H9 (cell line): ENCODE results near the gene ISY1. TPM values are rescaled to one million over a fixed set of nuclear protein-coding genes. Genes with fewer than 3 reads are reported as not detected.

ENCODE experiments used
- DNase-seq: peaks from one replicate; pipeline ENCODE4 v3.0.0-alpha.2; 2017
- H2AFZ ChIP-seq: one replicate; pipeline ENCODE4 v1.6.1; 2013; ENCODE audit warnings: mild to moderate bottlenecking, low read length, control low read depth, moderate library complexity
- H2AK5ac ChIP-seq: 2 replicates; pipeline ENCODE4 v1.6.1; 2013; ENCODE audit warnings: low read length, control low read depth, mixed read lengths; ENCODE audit not compliant: insufficient read length
- H2BK120ac ChIP-seq: one replicate; pipeline ENCODE4 v1.6.1; 2013; ENCODE audit warnings: low read depth, mild to moderate bottlenecking, low read length, control low read depth, inconsistent platforms; ENCODE audit not compliant: poor library complexity, severe bottlenecking
- H2BK12ac ChIP-seq: 2 replicates; pipeline ENCODE4 v1.6.1; 2013; ENCODE audit warnings: low read length, control low read depth, mixed read lengths, low read depth; ENCODE audit not compliant: insufficient read length
- H2BK15ac ChIP-seq: 2 replicates; pipeline ENCODE4 v1.6.1; 2013; ENCODE audit warnings: low read depth, low read length, control low read depth
- H2BK20ac ChIP-seq: one replicate; pipeline ENCODE4 v1.6.1; 2013; ENCODE audit warnings: low read depth, mild to moderate bottlenecking, low read length, control low read depth, inconsistent platforms; ENCODE audit not compliant: poor library complexity, severe bottlenecking
- H2BK5ac ChIP-seq: 2 replicates; pipeline ENCODE4 v1.6.1; 2013; ENCODE audit warnings: low read length, control low read depth, mixed read lengths; ENCODE audit not compliant: insufficient read length
- H3K14ac ChIP-seq: 2 replicates; pipeline ENCODE4 v1.6.1; 2013; ENCODE audit warnings: low read length, control low read depth; ENCODE audit not compliant: insufficient read depth
- H3K18ac ChIP-seq: 2 replicates; pipeline ENCODE4 v1.6.1; 2013; ENCODE audit warnings: low read depth, mild to moderate bottlenecking, mixed read lengths, low read length, control low read depth; ENCODE audit not compliant: insufficient read length
- H3K23ac ChIP-seq: 2 replicates; pipeline ENCODE4 v1.6.1; 2013; ENCODE audit warnings: low read length, control low read depth, mixed read lengths, low read depth; ENCODE audit not compliant: insufficient read length
- H3K23me2 ChIP-seq: 2 replicates; pipeline ENCODE4 v1.6.1; 2013; ENCODE audit warnings: low read depth, mild to moderate bottlenecking, mixed read lengths, low read length, control low read depth; ENCODE audit not compliant: insufficient read length, poor library complexity, severe bottlenecking
- H3K27ac ChIP-seq: 2 replicates; pipeline ENCODE4 v1.5.1; 2013; ENCODE audit warnings: low read length, control low read depth, mixed read lengths, low read depth; ENCODE audit not compliant: insufficient read length
- H3K27me3 ChIP-seq: 2 replicates; pipeline ENCODE4 v1.6.1; 2013; ENCODE audit warnings: low read length, control low read depth, inconsistent platforms; ENCODE audit not compliant: insufficient read depth
- H3K4ac ChIP-seq: 2 replicates; pipeline ENCODE4 v1.6.1; 2013; ENCODE audit warnings: low read depth, mild to moderate bottlenecking, control low read depth, inconsistent platforms, low read length, moderate library complexity
- H3K4me1 ChIP-seq: 2 replicates; pipeline ENCODE4 v1.6.1; 2013; ENCODE audit warnings: low read length, control low read depth, inconsistent platforms; ENCODE audit not compliant: insufficient read depth
- H3K4me2 ChIP-seq: 2 replicates; pipeline ENCODE4 v1.6.1; 2013; ENCODE audit warnings: low read length, control low read depth, mixed read lengths; ENCODE audit not compliant: insufficient read length, insufficient read depth
- H3K56ac ChIP-seq: 2 replicates; pipeline ENCODE4 v1.6.1; 2013; ENCODE audit warnings: low read depth, mild to moderate bottlenecking, mixed read lengths, low read length, control low read depth; ENCODE audit not compliant: insufficient read length
- H3K79me1 ChIP-seq: 2 replicates; pipeline ENCODE4 v1.6.1; 2013; ENCODE audit warnings: low read depth, mild to moderate bottlenecking, moderate library complexity, low read length, control low read depth, inconsistent platforms; ENCODE audit not compliant: insufficient read depth, poor library complexity, severe bottlenecking
- H3K79me2 ChIP-seq: 2 replicates; pipeline ENCODE4 v1.6.1; 2013; ENCODE audit warnings: low read length, control low read depth, inconsistent platforms; ENCODE audit not compliant: insufficient read depth
- H3K9ac ChIP-seq: 2 replicates; pipeline ENCODE4 v1.6.1; 2013; ENCODE audit warnings: low read length, control low read depth, mixed read lengths; ENCODE audit not compliant: insufficient read length; ENCODE audit errors: extremely low read depth
- H3K9me3 ChIP-seq: one replicate; pipeline ENCODE4 v1.6.1; 2013; ENCODE audit warnings: low read depth, low read length, inconsistent platforms; ENCODE audit not compliant: control insufficient read depth
- H3T11ph ChIP-seq: one replicate; pipeline ENCODE4 v1.6.1; 2013; ENCODE audit warnings: mild to moderate bottlenecking, low read length, control low read depth, inconsistent platforms
- H4K20me1 ChIP-seq: one replicate; pipeline ENCODE4 v1.6.1; 2013; ENCODE audit not compliant: control insufficient read depth, insufficient read length, insufficient read depth
- H4K5ac ChIP-seq: 2 replicates; pipeline ENCODE4 v1.6.1; 2013; ENCODE audit warnings: low read depth, mild to moderate bottlenecking, mixed read lengths, low read length, control low read depth; ENCODE audit not compliant: insufficient read length
- H4K8ac ChIP-seq: replicated peaks from 2 replicates; pipeline ENCODE4 v1.6.1; 2013; ENCODE audit warnings: low read length, control low read depth, mixed read lengths, low read depth; ENCODE audit not compliant: insufficient read length
- H4K91ac ChIP-seq: 2 replicates; pipeline ENCODE4 v1.6.1; 2013; ENCODE audit warnings: low read depth, mild to moderate bottlenecking, moderate library complexity, mixed read lengths, low read length, control low read depth; ENCODE audit not compliant: insufficient read length
- H3K27ac Mint-ChIP-seq, 3 experiments: 2 replicates in 2 of 3; 3 replicates in 1 of 3; pipeline ENCODE4 v1.8.0; 2020 to 2021; ENCODE audit warnings: mixed read lengths in 3 of 3, mild to moderate bottlenecking in 1 of 3, moderate library complexity in 1 of 3
- H3K27me3 Mint-ChIP-seq: 2 replicates; pipeline ENCODE4 v1.8.0; 2021; ENCODE audit warnings: low read depth, mild to moderate bottlenecking, moderate library complexity, mixed read lengths
- H3K36me3 Mint-ChIP-seq, 3 experiments: 2 replicates in 2 of 3; 3 replicates in 1 of 3; pipeline ENCODE4 v1.8.0; 2020 to 2021; ENCODE audit warnings: low read depth in 3 of 3, mixed read lengths in 3 of 3; ENCODE audit not compliant: insufficient read depth in 1 of 3
- H3K4me1 Mint-ChIP-seq, 2 experiments: 2 replicates each; pipeline ENCODE4 v1.8.0; 2020; ENCODE audit warnings: mixed read lengths in 2 of 2
- H3K4me3 Mint-ChIP-seq, 2 experiments: 2 replicates in 1 of 2; 3 replicates in 1 of 2; pipeline ENCODE4 v1.8.0; 2020 to 2021; ENCODE audit warnings: mild to moderate bottlenecking in 2 of 2, mixed read lengths in 2 of 2, moderate library complexity in 1 of 2
- H3K9me3 Mint-ChIP-seq, 2 experiments: 2 replicates in 1 of 2; 3 replicates in 1 of 2; pipeline ENCODE4 v1.8.0; 2020; ENCODE audit warnings: mild to moderate bottlenecking in 2 of 2, mixed read lengths in 2 of 2, moderate library complexity in 1 of 2
- CTCF ChIP-seq: fragments of 200-600 bp; sonication (generic); conservative IDR thresholded peaks from 3 replicates; pipeline ENCODE4 v1.8.0; 2021; ENCODE audit warnings: antibody characterized with exemption, mild to moderate bottlenecking
- WGBS: extraction: QIAGEN DNeasy Blood & Tissue Kit; methylation state at CpG from one replicate; pipeline ENCODE4 v1.1.7; 2013; ENCODE audit warnings: missing lambda C conversion rate, low lambda C conversion rate, mixed read lengths; ENCODE audit not compliant: insufficient read length; ENCODE audit errors: extremely low coverage; 5-methylcytosine and 5-hydroxymethylcytosine counted together
- total RNA-seq: library from RNA; stranded (reverse); gene quantifications from 2 replicates; pipeline ENCODE4 v1.2.1, GENCODE V29; 2021

ISY1 gene
- total RNA-seq, 1 experiment from 2014 or later, result 28.1 TPM

- Mint-ChIP-seq H3K36me3 (peaks cover 19 to 30% (median 28%) of the 10 kb centered on the region in 3 experiments), H3K4me3 (peak overlapping the region; percentile 94 to 98), H3K27ac (peak overlapping the region; percentile 79 to 97 (median 97)), H3K27me3 (no peaks in the 10 kb centered on the region), H3K4me1 (peaks cover 21 to 24% of the 10 kb centered on the region in 2 experiments), H3K9me3 (no peaks in the 10 kb centered on the region)
- Histone ChIP-seq H3K56ac (no peak overlapping the region), H4K20me1 (no peaks in the 10 kb centered on the region), H3K27ac (no peak overlapping the region), H3T11ph (no peak overlapping the region), H2BK15ac (no peak overlapping the region), H3K4ac (no peak overlapping the region), H3K14ac (peak overlapping the region; percentile 57), H3K79me2 (peaks cover 38% of the 10 kb centered on the region), H3K4me2 (peak overlapping the region; percentile 100), H4K91ac (no peak overlapping the region), H3K9ac (peak overlapping the region; percentile 89), H4K5ac (no peak overlapping the region), H2AFZ (no peak overlapping the region), H3K23me2 (peaks cover 11% of the 10 kb centered on the region), H3K9me3 (no peaks in the 10 kb centered on the region), H3K27me3 (no peaks in the 10 kb centered on the region), H2BK5ac (no peak overlapping the region), H3K18ac (peak overlapping the region; percentile 56), H3K4me1 (no peaks in the 10 kb centered on the region), H2BK12ac (no peak overlapping the region), H3K79me1 (no peaks in the 10 kb centered on the region), H3K23ac (no peak overlapping the region), H4K8ac (no peak overlapping the region), H2BK120ac (no peak overlapping the region), H2BK20ac (no peak overlapping the region), H2AK5ac (no peak overlapping the region)
- TF ChIP-seq CTCF, result no peak
- DNase-seq, result no peak
- no CpG with 5 or more reads among the region's 5 CpGs for WGBS
Observed at GRCh38 chr3:129184396-129184657, 23.5 kb upstream of the ISY1 start.
